Measurements from ENCODE around the gene KRTAP13-4.

The KRTAP13-4 gene, protein sequence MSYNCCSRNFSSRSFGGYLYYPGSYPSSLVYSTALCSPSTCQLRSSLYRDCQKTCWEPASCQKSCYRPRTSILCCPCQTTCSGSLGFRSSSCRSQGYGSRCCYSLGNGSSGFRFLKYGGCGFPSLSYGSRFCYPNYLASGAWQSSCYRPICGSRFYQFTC

DNA sequence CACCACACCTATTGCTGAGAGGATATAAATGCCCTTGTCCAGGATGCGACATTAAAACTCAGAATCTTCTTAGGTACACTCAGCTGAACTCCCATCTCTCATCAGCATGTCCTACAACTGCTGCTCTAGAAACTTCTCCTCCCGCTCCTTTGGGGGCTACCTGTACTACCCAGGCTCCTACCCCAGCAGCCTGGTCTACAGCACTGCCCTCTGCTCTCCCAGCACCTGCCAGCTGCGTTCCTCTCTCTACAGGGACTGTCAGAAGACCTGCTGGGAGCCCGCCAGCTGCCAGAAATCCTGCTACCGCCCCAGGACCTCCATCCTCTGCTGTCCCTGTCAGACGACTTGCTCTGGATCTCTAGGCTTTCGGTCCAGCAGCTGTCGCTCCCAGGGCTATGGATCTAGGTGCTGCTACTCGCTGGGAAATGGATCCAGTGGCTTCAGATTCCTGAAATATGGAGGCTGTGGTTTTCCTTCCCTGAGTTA lies at the start of gene KRTAP13-4:
TSS of gene KRTAP13-4 (plus strand) at position 51 of the 486 bp plus-strand sequence. CDS start at position 107, 56 bp downstream.
- no peak for DNase-seq (ENCODE audit: low read depth in 2 of 2)

DNA sequence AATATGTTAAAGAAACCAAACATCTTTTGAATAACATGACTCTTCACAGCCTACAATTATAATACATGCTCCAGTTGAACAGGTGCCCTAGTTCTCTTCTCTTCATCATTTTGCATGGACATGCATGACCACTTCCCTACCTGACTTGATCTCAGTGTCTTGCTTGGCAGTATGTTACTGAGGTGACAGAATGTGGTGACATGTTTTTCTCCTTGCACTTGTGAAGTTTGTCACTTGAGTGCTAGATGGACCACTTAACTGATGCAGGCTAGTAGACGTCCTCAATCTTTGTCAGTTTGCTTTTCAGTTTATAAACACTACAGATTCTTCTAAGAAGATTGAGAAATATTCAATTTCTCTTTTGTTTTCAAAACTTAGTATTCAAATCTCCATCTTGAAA lies 47.8 kb upstream of the KRTAP13-4 start:
- no peak for DNase-seq (ENCODE audit: low read depth in 2 of 2)

DNA sequence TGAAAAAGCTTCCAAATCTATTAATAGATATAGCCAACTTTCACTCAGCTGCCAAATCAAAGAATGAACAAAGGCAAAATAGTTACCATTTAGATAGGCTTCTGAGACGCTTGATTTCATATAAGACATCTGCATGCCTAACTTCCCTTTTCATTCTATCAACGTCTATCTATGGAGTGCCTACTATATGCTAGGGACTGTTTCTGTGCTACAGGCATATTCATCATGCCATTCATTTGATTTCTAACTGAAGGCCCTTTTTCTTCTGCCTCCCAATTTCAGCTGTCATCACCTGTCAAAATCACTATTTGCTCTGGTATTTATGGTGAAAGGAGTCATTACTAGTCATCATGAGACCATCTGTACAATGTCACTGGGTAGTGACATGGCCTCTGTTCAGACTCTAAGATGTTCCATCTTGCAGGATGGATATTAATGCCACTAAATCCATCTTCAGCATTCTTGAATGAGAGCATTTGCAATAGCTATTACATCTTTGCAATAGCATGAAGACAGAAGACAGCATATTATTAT lies 38.5 kb upstream of the KRTAP13-4 start:
- DNase-seq (ENCODE audit: low read depth in 2 of 2), result no peak

- no peak for DNase-seq (ENCODE audit: low read depth in 2 of 2)
These were observed 34.3 kb upstream of the KRTAP13-4 start, which contains the start of gene KRTAP13-1 for GRCh38 chr21:30395731-30396130. TSS of gene KRTAP13-1 (plus strand) at chr21:30396031. CDS start at chr21:30396087, 56 bp downstream.

- DNase-seq (ENCODE audit: low read depth in 2 of 2), result peak in 1 of 2 experiments; percentile 7
These were observed 21.1 kb upstream of the KRTAP13-4 start for GRCh38 chr21:30408782-30409494.

DNA sequence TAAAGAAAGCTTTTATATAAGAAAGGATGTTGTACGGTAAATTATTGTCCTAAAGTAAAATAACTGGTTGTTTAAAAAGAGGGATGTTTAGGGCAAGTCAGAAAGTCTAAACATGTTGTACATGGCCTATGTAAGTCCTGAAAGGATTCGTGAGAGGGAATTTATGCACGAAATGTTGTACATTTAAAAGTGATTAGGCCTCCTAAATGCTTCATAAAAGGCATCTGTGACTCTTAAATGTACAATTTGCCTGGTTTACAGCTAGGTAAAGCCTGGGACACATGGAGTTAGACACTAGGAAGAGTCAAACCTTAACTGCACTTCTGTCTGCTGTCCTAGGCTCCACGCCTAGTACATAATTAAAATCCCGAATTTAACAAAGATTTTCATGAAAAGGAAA lies 14.0 kb upstream of the KRTAP13-4 start:
- DNase-seq (ENCODE audit: low read depth in 2 of 2), result no peak

GRCh38 chr21:30425826-30426225 lies 4.2 kb upstream of the KRTAP13-4 start, which contains the start of gene KRTAP13-3:
TSS of gene KRTAP13-3 (minus strand) at chr21:30425926. CDS start at chr21:30425912, 14 bp downstream.
- DNase-seq (ENCODE audit: low read depth in 2 of 2), result no peak

DNA sequence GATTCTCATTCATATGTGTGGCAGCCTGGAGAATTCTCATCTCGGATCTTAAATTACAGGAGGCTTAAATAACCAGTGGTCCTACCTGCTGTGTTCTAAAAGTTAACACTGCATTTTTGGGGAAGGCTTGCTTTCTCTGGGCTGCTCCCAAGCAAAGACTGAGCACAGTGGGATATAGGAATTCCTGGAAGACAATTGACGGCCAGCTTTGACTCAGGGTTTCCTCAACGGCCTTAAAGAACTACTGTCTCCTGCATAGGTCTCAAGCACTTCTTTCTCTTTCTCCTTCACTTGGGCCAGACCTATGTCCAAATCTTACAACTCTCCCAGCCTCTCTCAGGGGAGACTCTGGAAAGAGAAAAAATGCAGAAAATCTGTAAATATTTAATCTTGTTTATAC lies 3.3 kb upstream of the KRTAP13-4 start:
- DNase-seq (ENCODE audit: low read depth in 2 of 2), result no peak

GRCh38 chr21:30434033-30434631 lies 4.1 kb downstream of the KRTAP13-4 start:
- DNase-seq (ENCODE audit: low read depth in 2 of 2), result no peak

- no peak for DNase-seq (ENCODE audit: low read depth in 2 of 2)
These were observed 7.1 kb downstream of the KRTAP13-4 start for GRCh38 chr21:30437010-30437565.

DNA sequence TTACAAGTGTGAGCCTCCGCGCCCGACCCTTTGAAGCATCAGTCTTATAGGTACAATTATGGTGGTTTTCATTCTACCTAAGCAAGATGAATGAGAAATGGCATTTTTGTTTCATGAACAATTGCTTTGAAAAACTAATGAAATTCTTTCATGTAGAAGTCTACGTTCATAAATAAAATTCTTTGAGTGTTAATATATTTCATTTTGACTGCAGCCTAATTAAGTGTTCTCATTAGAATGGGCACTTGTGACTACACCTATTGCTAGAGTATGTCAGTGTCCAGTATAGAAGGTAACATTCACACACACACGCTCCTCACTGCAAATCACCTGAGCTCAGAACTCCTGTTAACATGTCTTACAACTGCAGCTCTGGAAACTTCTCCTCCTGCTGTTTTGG lies 10.0 kb downstream of the KRTAP13-4 start, which contains the start of gene KRTAP15-1:
TSS of gene KRTAP15-1 (plus strand) at position 301 of the 400 bp plus-strand sequence. CDS start at position 354, 53 bp downstream.
- no peak for DNase-seq (ENCODE audit: low read depth in 2 of 2)

DNA sequence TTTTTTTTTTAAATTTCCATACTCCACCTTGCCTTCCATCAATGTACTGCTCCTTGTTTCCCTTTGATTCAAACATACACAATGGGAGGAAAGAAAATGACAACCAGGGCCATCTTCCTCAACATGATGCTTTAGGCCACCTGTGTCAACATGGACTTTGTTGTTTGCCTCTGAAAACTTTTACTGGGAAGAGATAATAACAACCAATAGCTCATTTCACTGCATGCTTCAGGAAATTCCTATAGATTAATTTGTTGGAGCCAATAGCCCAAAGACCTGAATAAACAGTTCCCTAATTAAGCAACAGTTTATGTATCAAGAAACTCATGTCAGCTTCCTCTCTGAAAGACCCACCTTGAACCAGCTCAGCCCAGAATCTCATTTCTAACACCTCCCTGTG lies 13.2 kb downstream of the KRTAP13-4 start:
- no peak for DNase-seq (ENCODE audit: low read depth in 2 of 2)

- DNase-seq (ENCODE audit: low read depth in 2 of 2), result no peak
These were observed 14.2 kb downstream of the KRTAP13-4 start for GRCh38 chr21:30444204-30444603.

GRCh38 chr21:30447056-30447455 lies 17.0 kb downstream of the KRTAP13-4 start:
- no peak for DNase-seq (ENCODE audit: low read depth in 2 of 2)

DNA sequence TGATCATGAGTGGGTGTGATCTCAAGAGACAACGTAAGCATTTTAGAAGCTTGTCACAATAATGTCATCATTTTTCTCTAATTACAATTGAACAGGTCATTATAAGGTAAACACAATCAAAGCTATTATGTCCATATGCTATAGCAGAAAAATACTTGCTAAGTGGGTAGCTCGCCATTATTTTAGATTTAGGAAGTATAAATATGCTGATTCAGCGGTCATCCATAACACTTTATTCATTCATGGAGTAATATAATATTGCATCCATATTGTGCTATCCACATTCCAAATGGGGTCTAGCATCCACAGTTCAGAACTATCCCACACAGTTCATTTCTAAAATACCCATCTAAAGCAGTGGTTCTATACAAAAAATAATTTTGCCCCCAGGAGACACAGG lies 18.5 kb downstream of the KRTAP13-4 start:
- no peak for DNase-seq (ENCODE audit: low read depth in 2 of 2)

DNA sequence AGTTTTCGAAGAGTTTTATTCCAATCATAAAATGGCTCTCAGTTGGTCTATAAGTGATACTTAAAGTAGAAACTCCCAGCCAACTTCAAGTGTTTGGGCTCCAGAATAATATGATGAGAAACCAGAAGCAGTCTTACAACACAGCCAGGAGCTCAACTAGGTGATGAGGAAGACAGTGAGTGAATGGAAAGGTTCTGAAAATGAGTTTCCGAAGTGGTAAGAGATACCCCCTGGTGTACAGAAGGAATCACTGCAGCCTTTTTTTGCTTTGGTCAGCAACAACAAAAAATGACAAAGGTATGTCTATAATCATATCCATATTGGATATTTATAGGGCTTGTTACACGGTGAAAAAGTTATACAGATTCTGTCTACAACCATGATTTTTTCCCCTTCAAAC lies 33.7 kb downstream of the KRTAP13-4 start:
- DNase-seq (ENCODE audit: low read depth in 2 of 2), result no peak

GRCh38 chr21:30468900-30469714 lies 39.1 kb downstream of the KRTAP13-4 start:
- DNase-seq (ENCODE audit: low read depth in 2 of 2), result no peak

- no peak for DNase-seq (ENCODE audit: low read depth in 2 of 2)
These were observed 48.0 kb downstream of the KRTAP13-4 start for GRCh38 chr21:30478004-30478403.

DNA sequence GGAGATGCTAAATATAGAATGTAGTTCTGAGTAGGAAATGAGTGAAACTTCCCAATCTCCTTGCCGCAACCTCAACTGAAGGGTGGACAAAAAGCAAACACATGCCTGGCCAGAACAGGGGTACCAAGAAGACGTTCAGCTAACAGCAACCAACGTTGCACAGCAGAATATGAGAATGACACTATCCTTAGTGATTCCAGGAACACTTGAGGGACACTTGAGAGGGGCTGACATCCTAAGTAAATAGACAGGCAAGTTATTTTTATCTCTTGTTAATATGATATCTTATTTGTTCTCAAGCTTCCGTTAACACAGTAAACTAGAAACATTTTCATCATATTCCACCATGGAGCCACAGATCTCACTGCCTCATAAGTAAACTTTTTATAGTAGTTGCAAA lies 49.2 kb downstream of the KRTAP13-4 start:
- no peak for DNase-seq (ENCODE audit: low read depth in 2 of 2)

DNA sequence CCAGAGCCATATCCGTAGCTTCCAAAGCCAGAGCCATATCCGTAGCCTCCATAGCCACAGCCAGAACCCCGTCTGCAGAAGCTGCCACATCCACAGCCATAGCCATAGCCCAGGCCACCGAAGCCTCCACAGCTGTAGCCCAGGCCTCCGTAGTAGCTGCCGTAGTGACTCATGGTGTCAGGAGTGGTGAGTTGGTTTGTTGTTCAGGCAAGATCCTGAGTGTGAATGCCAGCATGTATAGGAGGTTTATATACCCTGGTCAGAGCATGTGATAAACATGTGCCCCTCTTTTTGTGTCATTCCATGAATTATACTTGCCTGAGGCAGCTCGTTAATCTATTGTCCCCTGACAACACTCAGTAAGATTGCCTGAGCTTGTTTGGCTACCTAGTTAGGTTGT lies 50.1 kb downstream of the KRTAP13-4 start, which contains the start of gene KRTAP19-1:
TSS of gene KRTAP19-1 (minus strand) at position 223 of the 400 bp plus-strand sequence. CDS start at position 173, 50 bp downstream.
- DNase-seq (ENCODE audit: low read depth in 2 of 2), result no peak
